IPS DF 6.9 (cell line): ENCODE results near the gene HBM.
"Not testable (repeated sequence)": the region's sequence is repeated elsewhere in the genome, so short reads cannot be mapped to it uniquely, and the experiment has no call there.

Experiments
- DNase-seq: peaks from one replicate; pipeline ENCODE4 v3.0.0-alpha.2; 2013; ENCODE audit warnings: low read depth, low spot score
- H3K27ac ChIP-seq: one replicate; pipeline ENCODE4 v1.5.1; 2013; ENCODE audit warnings: low read length, control low read depth
- H3K27me3 ChIP-seq: 2 replicates; pipeline ENCODE4 v1.6.1; 2013; ENCODE audit warnings: mild to moderate bottlenecking, low read length; ENCODE audit not compliant: control insufficient read depth, insufficient read depth
- H3K36me3 ChIP-seq: 2 replicates; pipeline ENCODE4 v1.6.1; 2013; ENCODE audit warnings: low read length; ENCODE audit not compliant: control insufficient read depth, insufficient read depth
- H3K4me1 ChIP-seq: 2 replicates; pipeline ENCODE4 v1.6.1; 2013; ENCODE audit warnings: low read length; ENCODE audit not compliant: control insufficient read depth, insufficient read depth
- H3K4me3 ChIP-seq: 2 replicates; pipeline ENCODE4 v1.5.1; 2013; ENCODE audit warnings: mild to moderate bottlenecking, low read length
- H3K9me3 ChIP-seq: 2 replicates; pipeline ENCODE4 v1.6.1; 2013; ENCODE audit warnings: low read length, inconsistent platforms; ENCODE audit not compliant: control insufficient read depth, insufficient read depth
- WGBS: extraction: QIAGEN DNeasy Blood & Tissue Kit; methylation state at CpG from one replicate; pipeline ENCODE4 v1.1.7; 2013; ENCODE audit warnings: mixed read lengths, missing lambda C conversion rate; ENCODE audit not compliant: insufficient read length, insufficient coverage; 5-methylcytosine and 5-hydroxymethylcytosine counted together

Gene HBM

DNA sequence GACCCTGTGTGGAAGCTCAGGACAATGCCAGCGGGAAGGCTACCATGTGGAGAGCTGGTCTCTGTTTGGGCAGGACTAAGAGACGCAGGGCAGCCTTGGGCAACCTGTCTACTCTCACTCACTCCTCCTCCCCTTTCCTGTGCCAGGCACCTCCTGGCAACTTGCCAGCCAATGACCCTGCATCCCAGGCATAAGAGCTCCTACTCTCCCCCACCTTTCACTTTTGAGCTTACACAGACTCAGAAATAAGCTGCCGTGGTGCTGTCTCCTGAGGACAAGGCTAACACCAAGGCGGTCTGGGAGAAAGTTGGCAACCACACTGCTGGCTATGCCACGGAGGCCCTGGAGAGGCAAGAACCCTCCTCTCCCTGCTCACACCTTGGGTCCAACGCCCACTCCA, 2.6 kb downstream of the HBM start:
- H3K9me3 ChIP-seq: no peaks in the 10 kb centered on the region
- H3K27ac ChIP-seq: no peak overlapping the region
- H3K4me3 ChIP-seq: no peak overlapping the region
- peaks cover 12% of the 10 kb centered on the region for H3K4me1 ChIP-seq
- no CpG with 5 or more reads among the region's 6 CpGs for WGBS
- H3K27me3 ChIP-seq: peaks cover 42% of the 10 kb centered on the region
- H3K36me3 ChIP-seq: no peaks in the 10 kb centered on the region
- no peak for DNase-seq

DNA sequence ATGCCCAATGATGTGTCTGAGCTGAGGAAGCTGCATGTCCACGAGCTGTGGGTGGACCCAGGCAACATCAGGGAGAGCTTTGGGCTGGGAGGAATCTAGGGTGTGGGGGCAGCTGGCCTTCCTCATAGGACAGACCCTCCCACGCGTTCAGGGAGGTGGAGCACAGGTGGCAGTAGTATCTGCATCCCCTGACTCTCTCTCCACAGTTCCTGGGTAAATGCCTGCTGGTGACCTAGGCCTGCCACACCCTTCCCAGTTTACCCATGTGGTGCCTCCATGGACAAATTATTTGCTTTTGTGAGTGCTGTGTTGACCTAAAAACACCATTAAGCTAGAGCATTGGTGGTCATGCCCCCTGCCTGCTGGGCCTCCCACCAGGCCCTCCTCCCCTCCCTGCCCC, 3.2 kb downstream of the HBM start:
- peaks cover 3% of the 10 kb centered on the region; the same call in 1 of the 2 replicates for H3K36me3 ChIP-seq
- H3K4me1 ChIP-seq: peaks cover 13% of the 10 kb centered on the region
- no peak overlapping the region for H3K27ac ChIP-seq
- no peaks in the 10 kb centered on the region for H3K9me3 ChIP-seq
- no peak overlapping the region for H3K4me3 ChIP-seq
- no peak for DNase-seq
- no CpG with 5 or more reads among the region's 3 CpGs for WGBS
- H3K27me3 ChIP-seq: peaks cover 45% of the 10 kb centered on the region

- no CpG with 5 or more reads among the region's 5 CpGs for WGBS
- not testable (repeated sequence) for H3K4me3 ChIP-seq, H3K9me3 ChIP-seq, DNase-seq, H3K36me3 ChIP-seq, H3K27ac ChIP-seq
- Histone ChIP-seq H3K4me1 (peaks cover 12% of the 10 kb centered on the region), H3K27me3 (peaks cover 51% of the 10 kb centered on the region)
Measured at GRCh38 chr16:170088-170507, 4.3 kb downstream of the HBM start.

GRCh38 chr16:170788-171187, 5.0 kb downstream of the HBM start:
- Histone ChIP-seq H3K9me3 (no peaks in the 10 kb centered on the region), H3K27me3 (peaks cover 50% of the 10 kb centered on the region), H3K27ac (no peak overlapping the region), H3K4me3 (no peak overlapping the region), H3K36me3 (peaks cover 3% of the 10 kb centered on the region; the same call in 1 of the 2 replicates), H3K4me1 (peaks cover 11% of the 10 kb centered on the region)
- no CpG with 5 or more reads among the region's 1 CpG for WGBS
- no peak for DNase-seq

- no CpG with 5 or more reads among the region's 74 CpGs for WGBS
- H3K9me3 ChIP-seq, H3K27ac ChIP-seq, H3K36me3 ChIP-seq, DNase-seq, H3K4me3 ChIP-seq, H3K4me1 ChIP-seq: not testable (repeated sequence)
- peaks cover 41% of the 10 kb centered on the region for H3K27me3 ChIP-seq
Measured at GRCh38 chr16:172374-172941, 6.7 kb downstream of the HBM start, which contains the start of gene HBA2. TSS of gene HBA2 (plus strand) at chr16:172876. CDS start at chr16:172913, 37 bp downstream.

- not testable (repeated sequence) for H3K4me1 ChIP-seq, H3K4me3 ChIP-seq, H3K27ac ChIP-seq, DNase-seq, H3K9me3 ChIP-seq, H3K36me3 ChIP-seq
- WGBS: no CpG with 5 or more reads among the region's 44 CpGs
- H3K27me3 ChIP-seq: peaks cover 43% of the 10 kb centered on the region
Measured at GRCh38 chr16:173211-173854, 7.6 kb downstream of the HBM start.

DNA sequence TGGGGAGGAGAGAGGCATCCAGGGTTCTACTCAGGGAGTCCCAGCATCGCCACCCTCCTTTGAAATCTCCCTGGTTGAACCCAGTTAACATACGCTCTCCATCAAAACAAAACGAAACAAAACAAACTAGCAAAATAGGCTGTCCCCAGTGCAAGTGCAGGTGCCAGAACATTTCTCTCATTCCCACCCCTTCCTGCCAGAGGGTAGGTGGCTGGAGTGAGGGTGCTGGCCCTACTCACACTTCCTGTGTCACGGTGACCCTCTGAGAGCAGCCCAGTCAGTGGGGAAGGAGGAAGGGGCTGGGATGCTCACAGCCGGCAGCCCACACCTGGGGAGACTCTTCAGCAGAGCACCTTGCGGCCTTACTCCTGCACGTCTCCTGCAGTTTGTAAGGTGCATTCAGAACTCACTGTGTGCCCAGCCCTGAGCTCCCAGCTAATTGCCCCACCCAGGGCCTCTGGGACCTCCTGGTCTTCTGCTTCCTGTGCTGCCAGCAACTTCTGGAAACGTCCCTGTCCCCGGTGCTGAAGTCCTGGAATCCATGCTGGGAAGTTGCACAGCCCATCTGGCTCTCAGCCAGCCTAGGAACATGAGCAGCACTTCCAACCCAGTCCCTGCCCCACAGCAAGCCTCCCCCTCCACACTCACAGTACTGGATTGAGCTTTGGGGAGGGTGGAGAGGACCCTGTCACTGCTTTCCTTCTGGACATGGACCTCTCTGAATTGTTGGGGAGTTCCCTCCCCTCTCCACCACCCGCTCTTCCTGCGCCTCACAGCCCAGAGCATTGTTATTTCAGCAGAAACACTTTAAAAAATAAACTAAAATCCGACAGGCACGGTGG, 8.4 kb downstream of the HBM start:
- Histone ChIP-seq H3K4me3 (peak overlapping the region; percentile 22; the same call in 1 of the 2 replicates), H3K27me3 (peaks cover 47% of the 10 kb centered on the region)
- not testable (repeated sequence) for DNase-seq, H3K4me1 ChIP-seq, H3K27ac ChIP-seq, H3K9me3 ChIP-seq, H3K36me3 ChIP-seq
- no CpG with 5 or more reads among the region's 13 CpGs for WGBS

GRCh38 chr16:175011-175949, 9.5 kb downstream of the HBM start:
- Histone ChIP-seq H3K4me3 (no peak overlapping the region), H3K36me3 (peaks cover 3% of the 10 kb centered on the region; the same call in 1 of the 2 replicates), H3K27ac (no peak overlapping the region), H3K27me3 (peaks cover 56% of the 10 kb centered on the region), H3K4me1 (0 out of 2 replicates have a peak, but pooled peaks cover 1% of the 10 kb centered on the region), H3K9me3 (no peaks in the 10 kb centered on the region)
- no peak for DNase-seq
- WGBS: no CpG with 5 or more reads among the region's 8 CpGs

- DNase-seq, H3K4me1 ChIP-seq, H3K36me3 ChIP-seq, H3K9me3 ChIP-seq, H3K27ac ChIP-seq, H3K4me3 ChIP-seq: not testable (repeated sequence)
- H3K27me3 ChIP-seq: peaks cover 55% of the 10 kb centered on the region
- WGBS: no CpG with 5 or more reads among the region's 39 CpGs
Measured at GRCh38 chr16:176006-176405, 10.2 kb downstream of the HBM start.
